SJCRH30 (cell line): ENCODE results near the gene CREG2. TPM values are rescaled to one million over a fixed set of nuclear protein-coding genes. Genes with fewer than 3 reads are reported as not detected.

Experiments
- DNase-seq, 2 experiments: peaks; one replicate each; pipeline ENCODE4 v3.0.0-alpha.2; 2015 to 2020
- H3K27ac ChIP-seq: fragments of 250-450 bp; sonication (Bioruptor Pico); 2 replicates; pipeline ENCODE4 v1.5.1; 2020; ENCODE audit warnings: mild to moderate bottlenecking, moderate library complexity
- H3K27me3 ChIP-seq: fragments of 250-450 bp; sonication (Bioruptor Pico); 2 replicates; pipeline ENCODE4 v1.5.1; 2020; ENCODE audit warnings: mild to moderate bottlenecking, moderate library complexity
- H3K36me3 ChIP-seq: fragments of 250-450 bp; sonication (Bioruptor Pico); 2 replicates; pipeline ENCODE4 v1.5.1; 2020; ENCODE audit warnings: mild to moderate bottlenecking, moderate library complexity
- H3K4me1 ChIP-seq: fragments of 250-450 bp; sonication (Bioruptor Pico); 2 replicates; pipeline ENCODE4 v1.5.1; 2020; ENCODE audit warnings: mild to moderate bottlenecking, moderate library complexity
- H3K4me3 ChIP-seq: fragments of 250-450 bp; sonication (Bioruptor Pico); 2 replicates; pipeline ENCODE4 v1.5.1; 2020; ENCODE audit warnings: mild to moderate bottlenecking, moderate library complexity
- H3K9me3 ChIP-seq: fragments of 250-450 bp; sonication (Bioruptor Pico); replicated peaks from 2 replicates; pipeline ENCODE4 v1.5.1; 2020; ENCODE audit warnings: mild to moderate bottlenecking, moderate library complexity
- total RNA-seq: library from RNA; depleted of rRNA; stranded (reverse); fragments of >200 nt; shearing (Covaris generic); gene quantifications from 2 replicates; pipeline ENCODE4 v1.2.3, GENCODE V29; 2014; rRNA removed

Gene CREG2
- total RNA-seq, result 0.04 TPM in 1 of 2 replicates, not detected in the other

GRCh38 chr2:101387151-101387834, at the start of gene CREG2:
Gene CREG2 (minus strand): TSS chr2:101387503. CDS start chr2:101387457, 46 bp downstream.
- Histone ChIP-seq H3K9me3 (no peaks in the 10 kb centered on the region), H3K4me3 (peak within 1 kb of the TSS; percentile 46), H3K4me1 (no peaks in the 10 kb centered on the region), H3K36me3 (no peaks in the 10 kb centered on the region), H3K27ac (no peak within 1 kb of the TSS), H3K27me3 (peaks cover 25% of the 10 kb centered on the region)
- DNase-seq, result peak; percentile 59 to 66

GRCh38 chr2:101435001-101435862, 47.9 kb upstream of the CREG2 start:
- peaks cover 4% of the 10 kb centered on the region; the same call in 1 of the 2 replicates for H3K4me1 ChIP-seq
- H3K4me3 ChIP-seq, result peak overlapping the region; percentile 52
- no peaks in the 10 kb centered on the region for H3K36me3 ChIP-seq
- peak overlapping the region; percentile 50 for H3K27ac ChIP-seq
- no peaks in the 10 kb centered on the region for H3K9me3 ChIP-seq
- DNase-seq, result peak; percentile 60 to 64
- no peaks in the 10 kb centered on the region for H3K27me3 ChIP-seq

- DNase-seq, result no peak
- no peaks in the 10 kb centered on the region for H3K9me3 ChIP-seq
Observed at GRCh38 chr2:101433465-101433864, 46.2 kb upstream of the CREG2 start.

GRCh38 chr2:101432411-101433181, 45.3 kb upstream of the CREG2 start:
- Histone ChIP-seq H3K4me3 (no peak overlapping the region), H3K27ac (no peak overlapping the region), H3K9me3 (no peaks in the 10 kb centered on the region), H3K36me3 (no peaks in the 10 kb centered on the region), H3K4me1 (no peaks in the 10 kb centered on the region; the same call in 1 of the 2 replicates), H3K27me3 (no peaks in the 10 kb centered on the region)
- DNase-seq, result no peak

More at GRCh38 chr2:101433465-101433864, 46.2 kb upstream of the CREG2 start:
- H3K4me1 ChIP-seq, result no peaks in the 10 kb centered on the region; the same call in 1 of the 2 replicates
- H3K4me3 ChIP-seq, result no peak overlapping the region
- no peaks in the 10 kb centered on the region for H3K27me3 ChIP-seq
- no peak overlapping the region for H3K27ac ChIP-seq
- no peaks in the 10 kb centered on the region for H3K36me3 ChIP-seq

- no peaks in the 10 kb centered on the region for H3K27me3 ChIP-seq
- DNase-seq, result no peak
- no peak overlapping the region for H3K4me3 ChIP-seq
- H3K4me1 ChIP-seq, result no peaks in the 10 kb centered on the region; the same call in 1 of the 2 replicates
- no peak overlapping the region for H3K27ac ChIP-seq
- H3K36me3 ChIP-seq, result no peaks in the 10 kb centered on the region
- no peaks in the 10 kb centered on the region for H3K9me3 ChIP-seq
Observed at GRCh38 chr2:101431486-101431885, 44.2 kb upstream of the CREG2 start.

- no peak for DNase-seq
- no peaks in the 10 kb centered on the region for H3K36me3 ChIP-seq
- no peaks in the 10 kb centered on the region for H3K4me1 ChIP-seq
- no peak overlapping the region for H3K4me3 ChIP-seq
- no peak overlapping the region for H3K27ac ChIP-seq
- H3K9me3 ChIP-seq, result no peaks in the 10 kb centered on the region
- no peaks in the 10 kb centered on the region for H3K27me3 ChIP-seq
Observed at GRCh38 chr2:101430156-101430555, 42.9 kb upstream of the CREG2 start.

GRCh38 chr2:101429453-101429852, 42.1 kb upstream of the CREG2 start:
- no peak overlapping the region for H3K4me3 ChIP-seq
- no peaks in the 10 kb centered on the region for H3K9me3 ChIP-seq
- H3K4me1 ChIP-seq, result no peaks in the 10 kb centered on the region
- no peaks in the 10 kb centered on the region for H3K27me3 ChIP-seq
- no peak overlapping the region for H3K27ac ChIP-seq
- H3K36me3 ChIP-seq, result no peaks in the 10 kb centered on the region
- DNase-seq, result no peak

GRCh38 chr2:101428422-101429176, 41.3 kb upstream of the CREG2 start:
- no peaks in the 10 kb centered on the region for H3K36me3 ChIP-seq
- no peaks in the 10 kb centered on the region for H3K27me3 ChIP-seq
- H3K27ac ChIP-seq, result no peak overlapping the region
- no peak overlapping the region for H3K4me3 ChIP-seq
- no peaks in the 10 kb centered on the region; the same call in 1 of the 2 replicates for H3K9me3 ChIP-seq
- no peaks in the 10 kb centered on the region for H3K4me1 ChIP-seq
- no peak for DNase-seq

GRCh38 chr2:101427743-101428142, 40.4 kb upstream of the CREG2 start:
- DNase-seq, result no peak
- no peaks in the 10 kb centered on the region for H3K36me3 ChIP-seq
- H3K4me1 ChIP-seq, result no peaks in the 10 kb centered on the region
- no peaks in the 10 kb centered on the region; the same call in 1 of the 2 replicates for H3K9me3 ChIP-seq
- no peaks in the 10 kb centered on the region for H3K27me3 ChIP-seq
- no peak overlapping the region for H3K27ac ChIP-seq
- no peak overlapping the region for H3K4me3 ChIP-seq

GRCh38 chr2:101427240-101427639, 39.9 kb upstream of the CREG2 start:
- Histone ChIP-seq H3K36me3 (no peaks in the 10 kb centered on the region), H3K4me1 (no peaks in the 10 kb centered on the region), H3K9me3 (no peaks in the 10 kb centered on the region; the same call in 1 of the 2 replicates), H3K27me3 (no peaks in the 10 kb centered on the region), H3K27ac (no peak overlapping the region), H3K4me3 (no peak overlapping the region)
- no peak for DNase-seq

GRCh38 chr2:101426822-101427221, 39.5 kb upstream of the CREG2 start:
- Histone ChIP-seq H3K9me3 (no peaks in the 10 kb centered on the region; the same call in 1 of the 2 replicates), H3K27ac (no peak overlapping the region), H3K27me3 (no peaks in the 10 kb centered on the region), H3K4me1 (no peaks in the 10 kb centered on the region), H3K4me3 (no peak overlapping the region), H3K36me3 (no peaks in the 10 kb centered on the region)
- DNase-seq, result no peak

GRCh38 chr2:101420623-101421022, 33.3 kb upstream of the CREG2 start:
- Histone ChIP-seq H3K27me3 (no peaks in the 10 kb centered on the region), H3K4me3 (no peak overlapping the region), H3K27ac (no peak overlapping the region), H3K36me3 (no peaks in the 10 kb centered on the region), H3K4me1 (no peaks in the 10 kb centered on the region), H3K9me3 (no peaks in the 10 kb centered on the region; the same call in 1 of the 2 replicates)
- no peak for DNase-seq

GRCh38 chr2:101419096-101419663, 31.9 kb upstream of the CREG2 start:
- H3K4me3 ChIP-seq, result no peak overlapping the region
- no peak overlapping the region for H3K27ac ChIP-seq
- DNase-seq, result peak; percentile 63 to 83
- no peaks in the 10 kb centered on the region; the same call in 1 of the 2 replicates for H3K9me3 ChIP-seq
- no peaks in the 10 kb centered on the region for H3K27me3 ChIP-seq
- H3K4me1 ChIP-seq, result no peaks in the 10 kb centered on the region
- no peaks in the 10 kb centered on the region for H3K36me3 ChIP-seq
